Gastroesophageal sphincter (tissue), 3 donors: ENCODE data around the gene CBFB.

Experiments used
- EP300 ChIP-seq: sonication (generic); formaldehyde crosslinking; IDR thresholded peaks from one replicate; pipeline ENCODE4 v1.6.1; 2017; ENCODE audit warnings: antibody characterized with exemption, mild to moderate bottlenecking
- POLR2A ChIP-seq, 2 donors: fragments of 450-650 bp; IDR thresholded peaks; one replicate each; pipeline ENCODE4 v1.6.1; 2017; ENCODE audit warnings: antibody characterized with exemption in 2 of 2, mild to moderate bottlenecking in 2 of 2, moderate library complexity in 1 of 2
- POLR2AphosphoS5 ChIP-seq: sonication (generic); formaldehyde crosslinking; IDR thresholded peaks from one replicate; pipeline ENCODE4 v1.6.1; 2017; ENCODE audit warnings: antibody characterized with exemption
- TF ChIP-seq, protein P1 (sequence below), 4 experiments: fragments of 200-600 bp in 2 of 4; fragments of 450-650 bp in 2 of 4; sonication (generic) in 1 of 4; IDR thresholded peaks; one replicate each; pipeline ENCODE4 v1.5.1; 2017 to 2019; ENCODE audit warnings: antibody characterized with exemption in 4 of 4, mild to moderate bottlenecking in 2 of 4, moderate library complexity in 2 of 4

- TF ChIP-seq POLR2A (IDR thresholded peaks at IDR 0.05) (no peak), POLR2AphosphoS5 (no peak), EP300 (no peak)
- TF ChIP-seq, protein P1, sequence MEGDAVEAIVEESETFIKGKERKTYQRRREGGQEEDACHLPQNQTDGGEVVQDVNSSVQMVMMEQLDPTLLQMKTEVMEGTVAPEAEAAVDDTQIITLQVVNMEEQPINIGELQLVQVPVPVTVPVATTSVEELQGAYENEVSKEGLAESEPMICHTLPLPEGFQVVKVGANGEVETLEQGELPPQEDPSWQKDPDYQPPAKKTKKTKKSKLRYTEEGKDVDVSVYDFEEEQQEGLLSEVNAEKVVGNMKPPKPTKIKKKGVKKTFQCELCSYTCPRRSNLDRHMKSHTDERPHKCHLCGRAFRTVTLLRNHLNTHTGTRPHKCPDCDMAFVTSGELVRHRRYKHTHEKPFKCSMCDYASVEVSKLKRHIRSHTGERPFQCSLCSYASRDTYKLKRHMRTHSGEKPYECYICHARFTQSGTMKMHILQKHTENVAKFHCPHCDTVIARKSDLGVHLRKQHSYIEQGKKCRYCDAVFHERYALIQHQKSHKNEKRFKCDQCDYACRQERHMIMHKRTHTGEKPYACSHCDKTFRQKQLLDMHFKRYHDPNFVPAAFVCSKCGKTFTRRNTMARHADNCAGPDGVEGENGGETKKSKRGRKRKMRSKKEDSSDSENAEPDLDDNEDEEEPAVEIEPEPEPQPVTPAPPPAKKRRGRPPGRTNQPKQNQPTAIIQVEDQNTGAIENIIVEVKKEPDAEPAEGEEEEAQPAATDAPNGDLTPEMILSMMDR (IDR thresholded peaks at IDR 0.05), result peak in 3 of 4 experiments; percentile 57 to 69 (median 63)
These were observed 11.0 kb upstream of the CBFB start for GRCh38 chr16:67017810-67018488.
